ENCODE data around the gene BHLHE23.

BHLHE23 gene

DNA sequence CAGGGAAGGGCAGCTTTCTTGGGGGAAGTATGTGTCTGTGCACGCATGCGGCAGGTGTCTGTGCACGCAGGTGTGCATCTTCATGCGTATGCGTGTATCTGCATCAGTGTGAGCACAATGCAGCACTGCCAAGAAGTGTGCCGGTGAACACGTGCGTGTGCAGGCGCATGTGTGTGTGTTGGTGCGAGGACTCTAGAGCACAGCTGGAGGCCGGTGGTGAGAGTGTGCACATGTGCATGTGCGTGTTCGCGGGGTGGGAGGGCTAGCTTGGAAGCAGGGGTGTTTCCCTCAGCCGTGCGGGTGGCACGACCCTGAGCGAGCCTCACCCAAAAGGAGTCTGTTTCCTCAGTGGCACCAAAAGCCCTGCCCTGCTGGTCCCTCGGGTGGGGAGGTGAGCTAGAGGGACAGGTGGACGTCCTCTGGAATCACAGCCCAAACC lies 46.7 kb downstream of the BHLHE23 start:
- DNase-seq (ENCODE audit: low read depth in 2 of 2): no peak
- TF ChIP-seq, protein P1, sequence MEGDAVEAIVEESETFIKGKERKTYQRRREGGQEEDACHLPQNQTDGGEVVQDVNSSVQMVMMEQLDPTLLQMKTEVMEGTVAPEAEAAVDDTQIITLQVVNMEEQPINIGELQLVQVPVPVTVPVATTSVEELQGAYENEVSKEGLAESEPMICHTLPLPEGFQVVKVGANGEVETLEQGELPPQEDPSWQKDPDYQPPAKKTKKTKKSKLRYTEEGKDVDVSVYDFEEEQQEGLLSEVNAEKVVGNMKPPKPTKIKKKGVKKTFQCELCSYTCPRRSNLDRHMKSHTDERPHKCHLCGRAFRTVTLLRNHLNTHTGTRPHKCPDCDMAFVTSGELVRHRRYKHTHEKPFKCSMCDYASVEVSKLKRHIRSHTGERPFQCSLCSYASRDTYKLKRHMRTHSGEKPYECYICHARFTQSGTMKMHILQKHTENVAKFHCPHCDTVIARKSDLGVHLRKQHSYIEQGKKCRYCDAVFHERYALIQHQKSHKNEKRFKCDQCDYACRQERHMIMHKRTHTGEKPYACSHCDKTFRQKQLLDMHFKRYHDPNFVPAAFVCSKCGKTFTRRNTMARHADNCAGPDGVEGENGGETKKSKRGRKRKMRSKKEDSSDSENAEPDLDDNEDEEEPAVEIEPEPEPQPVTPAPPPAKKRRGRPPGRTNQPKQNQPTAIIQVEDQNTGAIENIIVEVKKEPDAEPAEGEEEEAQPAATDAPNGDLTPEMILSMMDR (IDR thresholded peaks at IDR 0.05; ENCODE audit: low read depth, low read length): no peak
- H3K4me3 ChIP-seq (replicated peaks in 1 of 2; ENCODE audit: low read depth in 2 of 2, low read length in 2 of 2): no peak overlapping the region

GRCh38 chr20:62959101-62959971 lies 47.4 kb downstream of the BHLHE23 start:
- no peak overlapping the region for H3K4me3 ChIP-seq (replicated peaks in 1 of 2; ENCODE audit: low read depth in 2 of 2, low read length in 2 of 2)
- no peak for DNase-seq (ENCODE audit: low read depth in 2 of 2)
- TF ChIP-seq, protein P1 (IDR thresholded peaks at IDR 0.05; ENCODE audit: low read depth, low read length): no peak

DNA sequence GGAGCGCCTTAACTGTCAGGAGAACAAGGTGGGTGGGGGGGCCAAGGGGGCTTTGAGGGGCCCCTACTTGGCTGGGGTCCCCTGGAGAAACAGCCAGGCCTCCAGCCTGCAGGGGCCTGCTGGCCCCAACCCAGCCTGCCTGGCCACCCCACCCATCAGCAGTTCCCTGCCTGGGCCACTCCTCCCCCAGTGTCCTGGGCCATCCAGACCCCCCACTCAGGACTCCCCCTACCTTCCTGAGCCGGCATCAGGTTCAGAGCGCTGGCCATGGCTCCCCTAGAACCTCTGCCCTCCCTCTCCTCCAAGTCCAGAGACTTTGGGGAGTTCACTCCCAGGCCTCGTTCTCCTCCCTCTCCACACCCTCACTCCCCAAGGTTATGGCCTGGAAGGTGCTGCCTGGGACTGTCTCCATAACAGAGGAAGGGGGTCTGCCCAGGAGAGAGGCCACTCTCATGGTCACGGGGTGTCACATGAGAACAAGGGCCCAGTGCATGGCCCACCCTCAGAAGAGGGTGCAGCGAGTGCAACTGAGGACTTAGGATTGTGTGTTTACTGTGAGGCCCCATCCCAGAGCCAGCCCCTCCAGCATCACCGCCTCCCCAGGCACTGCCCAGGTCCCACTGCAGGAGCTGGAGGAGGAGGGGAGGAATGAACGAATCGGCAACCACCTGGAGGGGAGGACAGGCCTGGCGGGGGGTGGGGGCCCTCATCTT lies 48.2 kb downstream of the BHLHE23 start:
- no peak for DNase-seq (ENCODE audit: low read depth in 2 of 2)
- H3K4me3 ChIP-seq (replicated peaks in 1 of 2; ENCODE audit: low read depth in 2 of 2, low read length in 2 of 2): no peak overlapping the region
- TF ChIP-seq, protein P1 (IDR thresholded peaks at IDR 0.05; ENCODE audit: low read depth, low read length): no peak

- TF ChIP-seq, protein P1 (IDR thresholded peaks at IDR 0.05; ENCODE audit: low read depth, low read length): no peak
- DNase-seq (ENCODE audit: low read depth in 2 of 2): no peak
- no peak overlapping the region for H3K4me3 ChIP-seq (replicated peaks in 1 of 2; ENCODE audit: low read depth in 2 of 2, low read length in 2 of 2)
Measured at GRCh38 chr20:62957136-62958117, 49.3 kb downstream of the BHLHE23 start.

GRCh38 chr20:62956387-62957135 lies 50.2 kb downstream of the BHLHE23 start:
- TF ChIP-seq, protein P1 (IDR thresholded peaks at IDR 0.05; ENCODE audit: low read depth, low read length): no peak
- no peak overlapping the region for H3K4me3 ChIP-seq (replicated peaks in 1 of 2; ENCODE audit: low read depth in 2 of 2, low read length in 2 of 2)

More at GRCh38 chr20:62956387-62957135, 50.2 kb downstream of the BHLHE23 start:
- no peak for DNase-seq (ENCODE audit: low read depth in 2 of 2)
